Measurements from ENCODE around the gene ZXDC. TPM values are rescaled to one million over a fixed set of nuclear protein-coding genes. Genes with fewer than 3 reads are reported as not detected.

ZXDC gene
- total RNA-seq (ENCODE audit: low replicate concordance), result 29.0 and 30.0 TPM in 2 replicates
- long read RNA-seq, full-length matches to known transcripts, result 2 of 27 reads
- long read RNA-seq, partial matches to known transcripts, result 2 of 27 reads
- long read RNA-seq, other reads (novel, unspliced or antisense), result 23 of 27 reads

GRCh38 chr3:126475413-126476114 is at the start of gene ZXDC:
ZXDC (minus strand) TSS chr3:126475891; CDS start chr3:126475865, 26 bp downstream.
- no peaks in the 10 kb centered on the region for H3K9me3 Mint-ChIP-seq
- H3K27ac Mint-ChIP-seq, result peak within 1 kb of the TSS; percentile 96
- peaks cover 33% of the 10 kb centered on the region for H3K4me1 Mint-ChIP-seq (ENCODE audit: unreplicated experiment)
- TF ChIP-seq CTCF (conservative IDR thresholded peaks at IDR 0.05), result peak; percentile 34
- DNase-seq (ENCODE audit: extremely low spot score, unreplicated experiment), result peak; percentile 97
- H3K27me3 Mint-ChIP-seq, result no peaks in the 10 kb centered on the region
- H3K36me3 Mint-ChIP-seq, result peaks cover 16% of the 10 kb centered on the region
- peak within 1 kb of the TSS; percentile 97 for H3K4me3 Mint-ChIP-seq

- Mint-ChIP-seq H3K4me3 (peak overlapping the region; percentile 72), H3K27ac (no peak overlapping the region), H3K9me3 (no peaks in the 10 kb centered on the region), H3K4me1 (ENCODE audit: unreplicated experiment) (peaks cover 10% of the 10 kb centered on the region), H3K27me3 (peaks cover 53% of the 10 kb centered on the region), H3K36me3 (no peaks in the 10 kb centered on the region)
- TF ChIP-seq CTCF (conservative IDR thresholded peaks at IDR 0.05), result no peak
- DNase-seq (ENCODE audit: extremely low spot score, unreplicated experiment), result no peak
Observed at GRCh38 chr3:126525091-126525852, 49.6 kb upstream of the ZXDC start.

- Mint-ChIP-seq H3K4me1 (ENCODE audit: unreplicated experiment) (peaks cover 10% of the 10 kb centered on the region), H3K27me3 (peaks cover 55% of the 10 kb centered on the region), H3K27ac (no peak overlapping the region), H3K36me3 (no peaks in the 10 kb centered on the region), H3K9me3 (no peaks in the 10 kb centered on the region), H3K4me3 (peak overlapping the region; percentile 72)
- TF ChIP-seq CTCF (conservative IDR thresholded peaks at IDR 0.05), result no peak
- DNase-seq (ENCODE audit: extremely low spot score, unreplicated experiment), result no peak
Observed at GRCh38 chr3:126524429-126524988, 48.8 kb upstream of the ZXDC start.

GRCh38 chr3:126523745-126524428 is 48.2 kb upstream of the ZXDC start, which contains the start of gene CHST13:
CHST13 (plus strand) TSS chr3:126524155; CDS start chr3:126524333, 178 bp downstream.
- H3K36me3 Mint-ChIP-seq, result no peaks in the 10 kb centered on the region
- no peak within 1 kb of the TSS for H3K27ac Mint-ChIP-seq
- H3K27me3 Mint-ChIP-seq, result peaks cover 55% of the 10 kb centered on the region
- no peak for TF ChIP-seq CTCF (conservative IDR thresholded peaks at IDR 0.05)
- DNase-seq (ENCODE audit: extremely low spot score, unreplicated experiment), result no peak
- H3K4me1 Mint-ChIP-seq (ENCODE audit: unreplicated experiment), result peaks cover 5% of the 10 kb centered on the region
- H3K9me3 Mint-ChIP-seq, result no peaks in the 10 kb centered on the region
- H3K4me3 Mint-ChIP-seq, result peak within 1 kb of the TSS; percentile 72

- no peak for DNase-seq (ENCODE audit: extremely low spot score, unreplicated experiment)
- Mint-ChIP-seq H3K4me1 (ENCODE audit: unreplicated experiment) (no peaks in the 10 kb centered on the region), H3K36me3 (no peaks in the 10 kb centered on the region), H3K9me3 (no peaks in the 10 kb centered on the region), H3K27me3 (peaks cover 48% of the 10 kb centered on the region), H3K4me3 (peak overlapping the region; percentile 29), H3K27ac (no peak overlapping the region)
- peak; percentile 94 for TF ChIP-seq CTCF (conservative IDR thresholded peaks at IDR 0.05)
Observed at GRCh38 chr3:126522363-126522788, 46.7 kb upstream of the ZXDC start.
